ENCODE results near the gene ELOVL4.

GRCh38 chr6:79922018-79922417, 25.3 kb downstream of the ELOVL4 start:
- TF ChIP-seq, protein P1, sequence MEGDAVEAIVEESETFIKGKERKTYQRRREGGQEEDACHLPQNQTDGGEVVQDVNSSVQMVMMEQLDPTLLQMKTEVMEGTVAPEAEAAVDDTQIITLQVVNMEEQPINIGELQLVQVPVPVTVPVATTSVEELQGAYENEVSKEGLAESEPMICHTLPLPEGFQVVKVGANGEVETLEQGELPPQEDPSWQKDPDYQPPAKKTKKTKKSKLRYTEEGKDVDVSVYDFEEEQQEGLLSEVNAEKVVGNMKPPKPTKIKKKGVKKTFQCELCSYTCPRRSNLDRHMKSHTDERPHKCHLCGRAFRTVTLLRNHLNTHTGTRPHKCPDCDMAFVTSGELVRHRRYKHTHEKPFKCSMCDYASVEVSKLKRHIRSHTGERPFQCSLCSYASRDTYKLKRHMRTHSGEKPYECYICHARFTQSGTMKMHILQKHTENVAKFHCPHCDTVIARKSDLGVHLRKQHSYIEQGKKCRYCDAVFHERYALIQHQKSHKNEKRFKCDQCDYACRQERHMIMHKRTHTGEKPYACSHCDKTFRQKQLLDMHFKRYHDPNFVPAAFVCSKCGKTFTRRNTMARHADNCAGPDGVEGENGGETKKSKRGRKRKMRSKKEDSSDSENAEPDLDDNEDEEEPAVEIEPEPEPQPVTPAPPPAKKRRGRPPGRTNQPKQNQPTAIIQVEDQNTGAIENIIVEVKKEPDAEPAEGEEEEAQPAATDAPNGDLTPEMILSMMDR (optimal IDR thresholded peaks at IDR 0.05 in 1 of 3, IDR thresholded peaks at IDR 0.05 in 1 of 3, conservative IDR thresholded peaks at IDR 0.05 in 1 of 3; ENCODE audit: extremely low read depth in 1 of 3, insufficient read depth in 2 of 3, low read length in 3 of 3): no peak
- no peak for TF ChIP-seq EZH2 (IDR thresholded peaks at IDR 0.05; ENCODE audit: low read length)
